22Rv1 (cell line): ENCODE data around the gene FKBP8.

ENCODE experiments used
- CTCF ChIP-seq: fragments of 450-650 bp; IDR thresholded peaks from 2 replicates; pipeline ENCODE4 v1.5.1; 2017; ENCODE audit warnings: mild to moderate bottlenecking
- ZFX ChIP-seq: fragments of 450-650 bp; IDR thresholded peaks from 2 replicates; pipeline ENCODE4 v1.6.1; 2017; ENCODE audit warnings: antibody characterized with exemption, borderline replicate concordance

- TF ChIP-seq CTCF (peak; percentile 23), ZFX (no peak)
Measured at GRCh38 chr19:18543814-18544475, 572 bp upstream of the FKBP8 start.
